Inflammatory macrophage (primary cell): Measurements from ENCODE around the gene RHOG.

Source experiments
- DNase-seq, 2 donors: peaks; one replicate each; pipeline ENCODE4 v3.0.0-alpha.2; 2020 to 2022

Gene RHOG

GRCh38 chr11:3857628-3858027 lies 16.9 kb upstream of the RHOG start:
- DNase-seq = no peak

- no peak for DNase-seq
These were observed 16.2 kb upstream of the RHOG start for GRCh38 chr11:3856856-3857553.

- DNase-seq = peak; percentile 41 to 50
These were observed 15.2 kb upstream of the RHOG start for GRCh38 chr11:3855808-3856491.

GRCh38 chr11:3854977-3855807 lies 14.4 kb upstream of the RHOG start, which contains the start of gene STIM1:
Gene STIM1, plus strand, starts transcription at chr11:3855664. Its CDS starts 607 bp downstream, at chr11:3856271.
- peak; percentile 96 to 99 for DNase-seq

DNA sequence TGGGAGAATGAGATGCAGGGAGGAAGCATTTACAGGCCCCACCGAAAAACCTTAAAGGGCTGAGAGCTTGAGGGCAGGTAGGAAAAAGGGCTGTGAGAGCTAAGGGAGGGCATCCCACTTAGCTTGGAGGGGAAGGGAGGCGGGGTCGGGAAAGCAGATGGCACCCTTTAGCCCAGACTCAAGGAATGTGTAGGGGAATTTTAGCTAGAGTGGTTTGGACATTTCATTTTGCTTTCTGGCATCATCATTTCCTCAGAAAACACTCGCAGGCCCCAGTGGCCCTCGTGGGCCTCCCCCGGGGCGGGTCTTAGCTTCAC lies 13.9 kb upstream of the RHOG start:
- no peak for DNase-seq

DNA sequence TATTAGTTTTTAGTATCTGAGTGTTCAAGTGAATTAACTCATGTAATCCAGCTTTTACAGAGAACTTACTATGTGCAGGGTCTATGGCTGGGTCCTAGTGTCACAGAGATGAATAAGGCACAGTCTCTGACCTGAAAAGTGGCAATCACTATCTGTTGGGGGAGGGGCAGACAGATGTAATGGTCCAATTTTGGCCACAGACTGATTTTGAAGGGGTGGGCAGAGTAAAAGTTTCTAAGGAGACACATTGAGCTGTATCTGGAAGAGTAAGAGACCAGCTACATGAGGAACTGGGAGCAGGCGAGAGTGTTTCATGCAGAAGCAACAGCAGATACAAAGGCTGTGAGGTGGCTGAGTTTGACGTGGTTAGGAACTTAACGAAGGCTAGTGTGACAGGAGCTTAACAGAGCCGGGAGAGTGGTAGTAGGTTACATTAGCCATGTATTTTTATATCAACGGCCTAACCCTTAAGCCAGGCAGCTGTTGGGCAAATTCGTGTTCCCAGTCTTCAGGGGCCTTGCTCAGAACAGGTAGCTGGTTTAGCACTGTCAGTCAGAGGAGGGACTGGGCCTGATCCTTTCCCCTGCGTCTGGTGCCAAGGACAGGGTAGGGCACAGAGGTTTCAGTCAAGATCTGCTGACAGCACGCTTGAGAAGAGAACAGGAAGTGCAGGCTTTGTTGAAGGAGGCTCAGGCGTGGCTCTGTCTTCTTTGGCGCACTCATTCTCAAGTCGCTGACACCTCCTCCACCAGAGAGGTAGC lies 13.3 kb upstream of the RHOG start:
- peak; percentile 73 to 79 for DNase-seq

GRCh38 chr11:3853545-3853842 lies 12.7 kb upstream of the RHOG start:
- DNase-seq = no peak

GRCh38 chr11:3849297-3849874 lies 8.6 kb upstream of the RHOG start:
- DNase-seq = peak; percentile 60 to 70

GRCh38 chr11:3845670-3846069 lies 4.9 kb upstream of the RHOG start:
- no peak for DNase-seq

- DNase-seq = no peak
These were observed 4.5 kb upstream of the RHOG start for GRCh38 chr11:3845246-3845645.

DNA sequence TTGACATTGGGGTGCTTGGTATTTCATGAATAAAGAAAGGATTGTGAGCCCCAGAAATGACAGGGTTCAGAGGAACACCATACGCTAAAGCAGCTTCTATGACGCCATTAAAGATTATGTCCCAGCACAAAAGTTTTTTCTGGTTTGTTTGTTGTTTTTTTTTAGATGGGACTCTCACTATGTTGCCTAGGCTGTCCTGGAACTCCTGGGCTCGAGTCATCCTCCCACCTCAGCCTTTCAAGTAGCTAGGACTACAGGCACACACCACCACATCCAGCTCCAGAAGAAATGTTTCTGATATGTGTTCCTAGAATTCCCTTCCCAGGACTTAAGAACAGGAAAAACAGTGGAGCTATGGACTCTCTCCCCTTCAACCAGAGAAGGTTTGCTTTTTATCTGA lies 2.6 kb upstream of the RHOG start:
- DNase-seq = no peak

DNA sequence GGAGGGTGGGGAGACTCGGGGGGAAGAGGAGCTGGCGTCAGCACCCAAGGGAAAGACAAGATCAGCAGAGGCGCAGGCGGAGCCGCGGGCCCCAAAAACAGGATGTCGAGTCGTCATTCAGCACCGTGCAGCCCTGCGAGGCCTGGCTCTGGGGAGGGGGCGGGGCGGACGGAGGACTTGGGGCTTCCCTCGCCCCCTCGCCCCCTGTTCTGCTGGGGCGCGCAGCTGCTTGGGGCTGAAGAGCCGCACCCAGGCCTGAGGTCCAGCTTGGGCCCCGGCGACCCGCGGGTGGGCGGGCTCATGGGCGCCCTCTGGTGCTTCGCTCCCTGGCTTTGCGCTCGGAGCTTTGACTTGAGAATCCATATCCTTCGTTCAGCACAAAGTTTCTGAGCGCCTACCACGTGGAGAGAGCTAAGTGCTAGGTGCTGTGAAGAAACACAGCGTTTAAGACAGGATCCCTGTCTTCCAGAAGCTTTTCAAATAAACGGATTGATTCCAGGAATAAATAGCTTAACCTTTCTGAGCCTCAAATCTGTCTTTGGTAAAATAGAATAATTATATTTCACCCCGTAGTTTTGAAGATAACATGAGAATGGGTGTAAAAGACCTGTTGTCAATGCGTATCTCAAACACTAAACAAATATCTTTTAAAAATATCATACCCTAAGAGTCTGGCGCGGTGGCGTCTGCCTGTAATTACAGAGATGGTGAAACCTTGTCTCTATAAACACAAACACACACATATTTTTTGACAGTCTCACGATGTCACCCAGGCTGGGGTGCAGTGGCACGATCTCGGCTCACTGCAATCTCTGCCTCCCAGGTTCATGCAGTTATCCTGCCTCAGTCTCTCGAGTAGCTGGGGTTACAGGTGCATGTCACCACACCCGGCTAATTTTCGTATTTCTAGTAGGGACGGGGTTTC lies 929 bp upstream of the RHOG start:
- peak; percentile 85 to 93 for DNase-seq

GRCh38 chr11:3840004-3840869 lies 522 bp downstream of the RHOG start:
- DNase-seq = no peak

GRCh38 chr11:3838504-3838903 lies 2.3 kb downstream of the RHOG start:
- DNase-seq = peak in 1 of 2 donors; percentile 51

DNA sequence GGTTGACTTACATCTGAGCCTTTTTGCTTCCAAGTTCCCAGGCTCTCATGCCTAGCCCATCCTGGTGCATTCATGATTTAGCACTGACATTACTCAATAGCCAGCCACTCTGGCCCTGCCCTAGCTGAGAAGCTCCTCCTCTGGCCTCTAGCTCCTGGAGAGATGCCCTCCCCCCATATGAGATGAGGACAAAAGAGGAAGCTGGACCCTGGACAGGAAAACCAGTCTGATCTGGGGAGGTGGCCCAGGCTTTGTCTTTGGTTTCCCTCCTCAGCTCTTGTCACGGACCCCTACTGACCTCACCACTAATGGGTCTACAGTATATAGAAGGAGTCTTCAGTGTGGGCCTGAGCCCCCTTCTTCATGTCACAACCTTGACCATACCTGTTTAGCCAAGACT lies 3.0 kb downstream of the RHOG start:
- DNase-seq = peak; percentile 86 to 90

DNA sequence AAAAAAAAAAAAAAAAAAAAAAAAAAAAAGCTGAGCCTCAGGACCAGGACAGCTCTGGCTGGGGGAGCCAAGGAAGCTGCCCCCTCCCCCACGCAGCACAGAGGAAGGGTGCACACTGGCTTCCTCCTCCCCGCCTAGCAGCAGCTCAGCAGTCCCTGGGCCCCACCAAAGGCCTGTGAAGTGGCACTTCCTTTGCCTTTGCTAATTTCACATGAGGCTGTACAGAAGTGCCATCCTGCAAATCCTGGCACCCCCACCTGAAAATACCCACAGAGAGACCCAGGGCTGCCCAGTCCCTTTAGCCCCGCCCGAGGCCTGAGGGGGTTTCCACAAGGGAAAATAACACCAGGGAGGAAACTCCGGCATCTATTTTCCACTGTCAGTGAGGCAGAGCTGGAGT lies 3.9 kb downstream of the RHOG start:
- DNase-seq = peak; percentile 55 to 65

GRCh38 chr11:3835751-3836150 lies 5.0 kb downstream of the RHOG start:
- no peak for DNase-seq

DNA sequence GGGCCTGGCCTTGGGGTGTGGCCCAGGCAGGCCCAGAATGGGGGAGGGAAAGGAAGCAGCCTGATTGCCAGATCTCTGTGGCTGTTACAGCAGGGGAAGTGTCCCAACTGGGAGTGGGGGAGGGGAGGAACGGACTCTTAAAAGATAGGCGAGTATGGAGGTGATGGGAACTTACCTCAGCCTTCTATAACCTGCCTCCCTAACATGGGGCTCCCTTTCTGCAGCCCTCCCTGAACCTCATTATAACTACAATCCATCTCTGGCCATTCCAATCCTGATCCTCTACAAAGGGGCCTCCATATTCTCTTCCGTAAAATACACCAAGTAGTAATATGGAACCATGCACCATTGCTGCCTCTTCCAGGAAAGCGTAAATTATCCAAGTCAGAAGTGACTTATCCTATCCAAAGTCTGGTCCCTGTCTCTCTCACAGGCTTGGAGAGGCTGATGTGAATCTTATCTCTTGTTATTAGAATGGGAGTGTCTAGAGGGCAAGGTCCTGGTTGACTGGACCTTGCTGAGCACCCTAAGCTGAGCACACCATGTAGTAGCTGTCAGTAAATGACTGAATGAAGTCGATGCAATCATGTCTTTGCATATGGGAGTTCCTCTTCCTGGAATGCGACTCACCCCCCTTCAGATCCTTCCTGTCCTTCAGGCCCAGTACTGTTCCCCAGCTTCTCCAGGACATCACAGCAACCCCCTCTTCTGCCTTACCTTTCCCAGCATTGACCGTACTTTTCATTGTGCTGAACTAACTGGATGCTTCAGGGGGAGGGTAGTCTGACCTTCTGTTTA lies 5.9 kb downstream of the RHOG start:
- DNase-seq = peak; percentile 85 to 87

GRCh38 chr11:3834349-3834663 lies 6.5 kb downstream of the RHOG start:
- no peak for DNase-seq

DNA sequence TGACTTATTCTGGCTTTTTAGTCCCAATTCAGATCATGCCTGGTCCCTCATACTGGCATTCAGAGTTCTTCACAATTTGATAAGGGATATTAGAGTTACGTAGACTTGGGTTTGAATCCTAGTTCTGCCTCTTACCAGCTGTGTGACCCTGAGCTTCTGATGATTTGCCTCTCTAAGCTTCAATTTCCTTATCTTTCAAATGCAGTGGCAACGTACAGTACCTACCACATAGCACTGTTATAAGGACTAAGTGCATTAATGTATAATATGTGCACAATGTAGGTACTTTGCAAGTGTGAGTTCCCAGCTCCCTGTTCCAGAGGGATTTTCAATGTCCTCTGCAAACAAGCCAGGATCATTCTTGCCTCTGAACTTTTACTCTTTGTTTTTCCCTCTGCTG lies 7.3 kb downstream of the RHOG start:
- DNase-seq = no peak
